NOMO-1 (cell line): Measurements from ENCODE around the gene TRIM31.

Experiments
- DNase-seq, 2 experiments: peaks; one replicate each; lab custom pipeline; 2025; ENCODE audit not compliant: unreplicated experiment in 2 of 2; lab: John Stamatoyannopoulos, UW

The TRIM31 gene

DNA sequence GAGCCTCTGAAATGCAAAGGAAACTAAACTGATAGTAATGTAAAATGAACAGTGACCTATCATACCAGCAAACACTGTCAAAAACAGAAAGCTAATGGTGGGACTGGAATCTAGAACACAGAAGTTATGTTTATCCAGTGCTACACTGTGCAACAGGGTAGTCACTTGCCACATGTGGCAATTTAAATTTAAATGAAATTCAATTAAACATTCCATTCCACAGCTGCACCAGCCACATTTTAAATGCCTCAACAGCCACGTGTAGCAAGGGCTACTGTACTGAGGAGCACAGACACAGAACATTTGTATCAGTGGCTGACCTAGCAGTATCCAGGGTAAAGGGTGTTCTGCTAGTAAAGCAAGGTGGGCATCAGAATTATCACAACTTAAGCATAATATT lies 57.4 kb downstream of the TRIM31 start:
- DNase-seq, result no peak

DNA sequence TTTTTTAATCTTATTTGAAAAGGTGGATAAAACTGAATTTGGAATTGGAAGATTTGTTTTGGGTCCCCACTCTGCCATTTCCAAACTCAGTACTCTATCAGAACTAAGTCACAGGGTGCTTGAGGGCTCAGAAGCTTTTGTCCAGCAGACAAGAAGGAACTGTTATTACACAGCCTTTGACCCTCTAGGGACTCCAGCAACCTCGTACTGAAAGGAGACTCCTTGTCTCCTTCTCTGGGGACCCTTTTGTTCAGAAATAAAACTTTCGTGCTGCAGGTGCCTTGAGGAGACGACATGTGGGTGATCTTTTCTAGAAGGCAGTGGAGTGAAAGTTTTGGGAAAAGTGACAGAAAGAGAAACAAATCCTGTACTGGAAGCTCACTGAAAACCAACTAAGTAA lies 59.2 kb downstream of the TRIM31 start:
- no peak for DNase-seq
